Suppressor macrophage treated with lipopolysaccharide for 4 hours (primary cell): ENCODE data around the gene PTPA.
"Not testable (repeated sequence)": the region's sequence is repeated elsewhere in the genome, so short reads cannot be mapped to it uniquely, and the experiment has no call there.

Source experiments
- DNase-seq: peaks from one replicate; pipeline ENCODE4 v3.0.0-alpha.2; 2020

PTPA gene

DNA sequence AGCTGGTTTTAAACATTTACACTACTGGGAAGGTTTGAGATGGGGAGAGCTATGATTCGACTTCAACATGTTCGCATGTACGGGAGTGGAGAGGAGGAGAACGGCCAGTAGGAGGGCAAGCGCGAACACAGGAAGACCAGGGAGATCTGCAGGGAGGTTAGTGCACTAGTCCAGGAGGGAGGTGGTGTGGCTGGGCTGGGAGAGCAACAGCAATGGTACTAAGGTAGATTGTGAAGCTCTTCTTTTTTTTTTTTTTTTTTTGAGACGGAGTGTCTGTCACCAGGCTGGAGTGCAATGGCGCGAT, 50.3 kb downstream of the PTPA start:
- no peak for DNase-seq

DNA sequence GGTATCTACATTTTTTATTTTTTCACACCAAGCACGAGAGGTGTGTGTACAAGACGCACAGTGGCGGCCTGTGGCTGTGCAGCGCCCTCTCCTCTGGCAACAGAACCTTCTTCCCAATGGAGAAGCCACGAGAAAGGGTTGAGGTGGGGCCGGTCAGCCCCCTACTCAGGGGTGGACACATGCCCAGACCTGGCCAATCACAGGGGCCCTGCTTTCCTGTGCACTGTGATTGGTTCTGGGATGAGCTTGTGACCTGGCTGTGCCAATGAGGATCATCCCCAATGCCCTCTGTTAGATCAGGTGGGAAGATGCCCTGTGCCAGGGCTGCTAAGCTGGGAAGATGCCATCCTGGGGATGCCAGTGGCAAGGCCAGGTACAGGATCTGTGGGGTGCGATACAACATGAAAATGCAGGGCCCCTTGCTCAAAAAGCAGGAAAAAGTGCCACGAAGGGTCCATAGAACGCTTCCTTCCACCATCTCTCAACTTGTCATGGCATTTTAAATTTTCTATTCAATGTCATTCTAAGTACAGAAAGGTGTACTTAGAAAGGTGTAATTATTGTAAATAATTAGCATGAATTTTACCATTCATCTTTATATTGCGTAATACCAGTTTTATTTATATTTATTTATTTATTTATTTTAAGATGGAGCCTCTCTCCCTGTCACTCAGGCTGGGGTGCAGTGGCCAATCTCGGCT, 51.4 kb downstream of the PTPA start:
- no peak for DNase-seq

DNA sequence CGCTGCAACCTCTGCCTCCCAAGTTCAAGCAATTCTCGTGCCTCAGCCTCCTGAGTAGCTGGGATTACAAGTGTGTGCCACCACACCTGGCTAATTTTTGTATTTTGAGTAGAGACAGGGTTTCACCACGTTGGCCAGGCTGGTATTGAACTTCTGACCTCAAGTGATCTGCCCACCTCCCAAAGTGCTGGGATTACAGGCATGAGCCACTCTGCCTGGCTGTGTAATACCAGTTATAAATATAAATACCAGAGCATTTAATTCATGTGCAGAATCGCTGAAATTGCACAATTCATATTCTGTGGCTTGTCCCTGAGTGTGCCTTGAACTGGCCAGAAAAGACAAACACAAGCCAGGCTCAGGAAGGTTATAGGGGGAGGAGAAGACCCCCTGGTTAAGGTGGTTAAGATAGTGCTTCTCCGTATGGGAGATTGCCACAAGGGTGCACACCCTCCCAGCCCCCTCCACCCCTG, 52.0 kb downstream of the PTPA start:
- DNase-seq = not testable (repeated sequence)

DNA sequence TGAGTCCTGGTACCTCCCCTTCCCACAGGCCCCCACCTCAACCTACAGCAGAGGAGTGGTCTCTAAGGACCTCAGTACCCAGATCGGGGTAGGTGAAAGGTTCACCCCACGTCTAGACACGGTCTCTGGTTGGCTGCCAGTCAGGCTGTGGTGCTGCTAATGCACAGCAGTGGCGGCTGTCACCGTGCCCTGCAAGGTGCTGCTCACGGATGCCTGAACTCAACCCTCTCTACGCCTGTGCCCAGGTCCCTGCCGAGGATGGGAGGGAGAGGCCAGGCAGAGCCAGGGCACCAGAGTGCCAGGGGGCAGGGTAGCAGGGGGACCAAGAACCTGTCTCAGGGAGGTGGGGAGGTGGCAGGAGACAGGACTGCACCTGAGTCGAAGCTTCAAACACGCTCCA, 52.5 kb downstream of the PTPA start:
- DNase-seq = no peak

DNA sequence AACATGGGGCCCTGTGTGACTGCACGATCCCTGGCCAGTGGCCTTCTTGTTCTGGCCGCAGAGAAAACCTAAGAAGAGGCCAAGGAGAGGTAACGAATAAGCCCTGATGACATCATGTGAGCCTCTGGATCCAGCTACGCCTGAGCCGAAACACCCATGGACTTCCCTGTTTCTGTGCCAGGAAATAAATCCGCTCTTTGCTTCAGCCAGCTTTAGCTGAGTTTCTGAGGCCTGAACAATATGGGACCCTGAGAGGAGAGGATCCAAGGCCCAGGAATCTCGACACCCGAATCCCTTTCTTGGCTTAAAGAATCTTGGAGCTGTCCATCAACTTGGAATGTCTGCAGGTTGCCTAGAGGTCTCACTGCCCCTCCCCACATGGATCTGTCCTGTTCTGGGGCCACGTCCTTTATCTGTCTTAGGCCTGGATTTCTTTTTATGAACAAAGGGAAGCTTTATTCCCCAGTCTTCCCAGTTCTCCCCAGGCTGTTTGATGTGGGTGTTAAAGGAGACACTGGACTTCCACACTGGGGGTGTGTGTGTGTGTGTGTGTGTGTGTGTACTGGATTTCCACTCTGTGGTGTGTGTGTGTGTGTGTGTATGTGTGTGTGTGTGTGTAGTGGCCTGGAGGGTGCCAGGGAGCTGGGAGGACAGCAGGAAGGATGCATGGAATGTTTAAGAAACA, 53.2 kb downstream of the PTPA start:
- DNase-seq = peak; percentile 60

DNA sequence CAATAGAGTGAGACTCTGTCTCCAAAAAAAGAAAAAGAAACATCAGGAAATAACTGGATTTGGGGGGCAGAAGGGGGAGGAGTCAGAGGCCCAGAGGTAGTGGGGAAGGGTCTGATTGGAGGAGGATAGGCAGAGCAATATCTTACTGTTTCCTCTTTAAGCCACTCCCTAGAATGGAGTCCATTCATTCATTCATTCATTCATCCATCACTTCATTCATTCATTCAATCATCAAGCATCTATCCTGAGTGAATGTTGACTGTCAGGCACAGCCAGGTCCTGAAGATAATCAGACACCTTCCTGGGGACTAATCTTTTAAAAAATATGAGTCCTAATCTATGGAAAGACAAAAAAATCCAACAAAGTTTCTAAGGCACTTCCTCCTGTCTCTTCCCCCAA, 54.0 kb downstream of the PTPA start:
- DNase-seq = no peak

DNA sequence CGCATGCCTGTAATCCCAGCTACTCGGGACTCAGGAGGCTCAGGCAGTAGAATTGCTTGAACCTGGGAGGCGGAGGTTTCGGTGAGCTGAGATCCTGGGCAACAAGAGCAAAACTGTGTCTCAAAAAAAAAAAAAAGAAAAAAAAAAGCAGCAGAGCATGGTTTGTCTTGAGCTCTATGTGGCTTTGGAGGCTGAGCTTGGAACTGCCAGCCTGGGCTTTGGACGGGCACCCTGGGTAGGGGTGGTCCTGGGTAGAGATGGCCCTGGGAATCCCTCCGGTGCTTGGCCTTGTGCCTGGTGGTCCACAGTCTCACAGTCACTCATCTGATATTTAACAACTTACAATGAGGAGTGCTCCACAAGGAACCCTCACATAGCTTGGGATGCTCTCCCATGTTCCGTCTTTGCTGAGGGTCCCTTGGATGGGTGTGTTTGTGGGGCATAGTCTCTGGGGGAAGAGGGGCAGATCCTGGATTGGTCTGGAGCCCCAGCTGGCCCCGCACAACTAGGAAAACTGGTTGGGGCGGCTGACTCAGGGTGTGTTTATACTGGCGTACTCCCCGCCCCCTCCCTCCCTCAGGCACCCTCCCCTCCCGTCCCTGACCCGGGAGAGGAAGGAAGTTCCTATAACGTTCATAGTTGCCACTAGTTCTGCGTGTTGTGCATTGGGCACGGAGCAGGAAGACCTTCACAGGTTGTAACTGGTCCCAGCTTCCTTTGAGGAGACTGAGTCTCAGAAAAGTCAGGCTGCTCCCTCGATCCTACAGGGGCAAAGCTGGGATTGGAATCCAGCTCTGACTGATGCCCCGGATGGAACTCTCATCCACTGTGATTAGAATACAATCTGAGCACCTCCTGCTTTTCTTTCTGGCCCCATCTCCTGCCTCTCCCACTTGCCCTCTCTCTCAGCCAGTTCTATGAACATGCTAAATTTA, 55.7 kb downstream of the PTPA start:
- peak; percentile 76 for DNase-seq

DNA sequence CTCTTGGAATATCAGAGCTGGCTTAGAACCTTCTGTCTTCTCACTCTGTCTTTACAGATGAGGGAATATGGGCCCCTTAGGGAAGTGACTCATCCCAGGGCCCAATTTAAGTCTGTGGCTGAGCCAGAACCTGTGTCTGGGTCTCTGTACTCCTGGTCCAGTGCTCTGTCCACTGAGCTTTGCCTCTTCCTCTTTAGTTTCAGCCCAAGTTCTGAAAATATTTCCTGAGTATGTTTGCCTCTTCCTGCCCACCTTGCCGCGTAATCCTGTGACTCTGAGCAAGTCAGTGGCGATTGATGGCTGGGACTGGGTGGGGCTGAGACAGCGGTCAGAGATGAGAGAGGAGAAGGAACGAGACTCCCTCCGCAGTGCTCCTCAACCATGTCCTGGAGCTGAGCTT, 59.0 kb downstream of the PTPA start:
- peak; percentile 22 for DNase-seq

DNA sequence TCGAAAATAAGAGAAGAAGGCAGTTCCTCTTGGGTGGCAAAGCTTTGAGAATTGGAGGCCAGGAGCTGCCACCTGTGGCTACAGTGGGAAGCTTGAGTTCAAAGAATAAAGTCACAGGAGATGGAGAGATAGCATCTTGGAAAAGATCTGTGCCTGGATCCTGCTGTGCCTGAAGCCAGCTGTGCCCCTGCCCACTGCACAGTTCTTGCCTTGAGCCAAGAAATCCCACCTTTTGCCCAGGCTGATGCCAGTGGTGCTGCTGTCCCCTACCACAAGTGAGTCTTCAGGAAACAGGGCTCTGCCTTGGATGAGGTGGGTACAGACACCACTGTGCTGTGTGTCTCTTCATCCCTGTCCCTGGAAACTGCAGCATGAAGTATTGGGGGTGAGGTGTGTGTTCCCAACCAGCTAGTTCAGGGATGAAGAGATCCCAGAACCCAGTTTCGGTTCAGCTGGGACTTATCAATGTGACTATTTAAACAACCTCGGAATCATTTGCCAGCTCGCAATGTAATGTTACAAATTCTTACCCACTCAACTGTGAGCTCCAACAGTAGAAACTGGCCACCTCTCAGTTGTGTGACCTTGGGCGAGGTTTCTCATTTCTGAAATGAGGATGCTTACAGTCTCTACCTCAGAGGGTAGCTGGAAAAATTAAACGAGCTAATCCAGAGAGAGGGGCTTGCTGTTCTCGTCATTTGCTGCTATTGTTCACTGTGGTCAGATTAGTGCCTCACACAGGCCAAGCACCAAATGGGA, 61.0 kb downstream of the PTPA start:
- no peak for DNase-seq

DNA sequence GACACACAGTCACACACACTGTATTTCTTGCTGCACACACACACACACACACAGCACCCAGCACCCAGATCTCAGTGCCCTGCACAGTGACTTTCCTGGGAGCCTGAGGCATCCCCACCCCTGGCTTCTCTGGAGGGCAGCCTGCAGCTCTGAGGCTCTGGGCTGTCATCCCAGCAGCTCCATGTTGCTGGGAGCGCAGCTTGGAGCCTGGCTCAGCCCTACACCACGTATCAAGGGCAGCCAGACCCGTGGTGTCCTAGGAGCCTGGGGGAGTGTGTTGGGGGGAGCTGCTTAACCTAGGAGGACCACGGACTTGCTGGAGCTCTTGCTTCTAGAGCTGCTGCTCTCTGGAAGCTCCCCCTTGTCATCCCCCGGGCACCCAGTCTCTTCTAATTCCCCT, 61.6 kb downstream of the PTPA start:
- DNase-seq = no peak

DNA sequence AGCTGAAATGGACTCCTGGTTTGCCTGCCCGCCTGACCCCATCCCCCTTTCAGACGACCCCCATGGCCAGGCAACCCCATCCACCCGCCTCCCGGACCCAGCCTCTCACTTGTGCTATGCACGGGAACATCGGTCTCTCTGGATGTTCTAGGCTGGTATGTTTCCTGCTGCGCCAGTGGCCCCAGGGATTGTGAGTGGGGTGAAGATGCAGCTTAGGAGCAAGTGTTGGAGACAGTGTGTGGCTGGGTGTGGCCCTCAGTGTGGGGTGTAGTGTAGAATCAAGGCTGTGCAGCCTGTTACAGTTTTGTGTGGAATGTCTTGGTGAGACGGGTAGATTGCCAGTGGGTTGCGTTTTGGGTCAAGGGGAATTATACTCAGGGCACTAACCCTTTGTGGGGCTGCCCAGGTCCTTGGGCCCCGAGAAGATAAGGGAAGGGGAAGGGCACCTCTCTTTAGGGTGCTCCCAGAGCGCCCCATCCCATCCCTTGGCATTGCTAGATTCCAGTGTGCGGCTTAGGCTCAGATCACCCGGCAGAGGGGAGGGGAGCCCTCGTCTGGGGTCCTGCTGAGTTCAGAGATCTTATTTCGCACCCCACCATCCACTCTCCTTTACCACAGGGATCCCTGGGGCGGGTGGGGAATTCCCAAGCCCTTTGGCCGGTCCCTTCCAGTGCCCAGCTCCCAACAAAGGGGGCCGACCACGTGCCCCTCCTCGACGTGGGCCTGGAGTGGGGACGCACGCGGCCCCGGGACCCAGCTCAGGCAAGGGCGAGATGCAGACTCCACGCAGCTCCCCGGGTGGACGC, 62.3 kb downstream of the PTPA start:
- no peak for DNase-seq

DNA sequence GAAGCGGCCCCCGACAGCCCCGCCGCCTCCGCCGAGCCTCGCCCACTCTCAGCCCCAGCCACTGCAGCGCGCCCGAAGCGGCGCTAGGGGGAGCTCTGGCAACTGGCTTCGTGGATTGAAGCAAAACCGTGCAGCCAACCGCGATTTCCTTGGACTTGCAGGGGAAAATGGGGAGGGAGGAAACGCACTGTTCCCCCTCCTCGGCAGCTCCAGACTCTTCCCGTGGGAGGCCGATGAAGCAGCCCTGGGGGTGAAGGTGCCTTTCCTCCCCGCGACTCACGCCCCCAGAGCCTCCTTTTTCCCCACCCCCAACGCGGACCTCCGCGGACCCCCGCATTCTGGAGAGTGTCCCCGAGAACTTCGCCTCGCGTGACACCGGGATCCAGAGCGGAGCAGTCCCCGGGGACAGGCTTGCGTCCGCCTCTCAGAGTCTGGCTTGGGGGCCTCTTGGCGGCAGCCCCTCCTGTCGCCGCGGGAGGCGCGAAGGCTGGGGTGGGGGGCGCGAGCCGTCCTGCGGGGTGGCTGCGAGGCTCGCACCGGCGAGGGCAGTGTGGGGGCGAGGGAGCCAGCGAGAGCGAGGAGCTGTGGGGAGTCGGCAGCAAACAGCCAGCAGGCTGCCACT, 63.0 kb downstream of the PTPA start:
- DNase-seq = peak; percentile 89

DNA sequence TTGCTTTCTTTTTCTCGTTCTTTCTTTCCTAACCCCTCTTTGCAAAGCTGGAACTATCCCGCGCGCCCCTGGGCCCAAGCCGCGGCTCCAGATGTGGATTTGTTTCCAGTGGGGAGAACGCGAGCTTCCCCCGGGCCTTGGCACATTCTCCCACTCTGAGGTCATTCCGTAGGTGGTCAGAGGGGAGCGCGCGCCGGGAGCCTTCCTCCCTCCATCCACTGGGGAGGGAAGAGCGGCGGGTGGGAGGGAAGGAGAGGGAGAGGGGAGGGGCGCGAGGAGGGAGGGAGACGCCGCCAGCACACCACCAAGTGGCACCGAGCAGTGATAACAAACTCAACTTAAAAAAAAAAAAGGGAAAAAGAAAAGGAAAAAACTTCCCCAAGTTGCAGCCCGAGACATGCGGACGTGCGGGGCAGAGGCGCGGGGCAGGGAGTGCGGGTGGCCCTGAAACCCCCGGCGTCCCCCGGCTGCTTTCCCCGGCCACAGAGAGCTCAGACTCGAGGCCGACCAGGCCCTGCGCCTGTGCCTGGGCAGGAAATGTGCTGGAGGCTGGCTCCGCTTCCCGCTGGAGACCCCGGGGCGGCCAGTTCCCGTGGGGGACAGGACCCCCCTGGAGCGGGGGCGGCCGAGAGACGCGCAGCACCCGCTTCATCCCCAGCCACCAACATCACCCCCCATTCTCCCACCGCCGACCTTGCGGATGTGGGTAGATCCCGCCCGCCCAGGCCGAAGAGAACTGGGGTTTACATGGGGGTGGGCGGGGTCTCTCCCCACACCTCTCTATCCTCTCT, 63.7 kb downstream of the PTPA start:
- peak; percentile 72 for DNase-seq

DNA sequence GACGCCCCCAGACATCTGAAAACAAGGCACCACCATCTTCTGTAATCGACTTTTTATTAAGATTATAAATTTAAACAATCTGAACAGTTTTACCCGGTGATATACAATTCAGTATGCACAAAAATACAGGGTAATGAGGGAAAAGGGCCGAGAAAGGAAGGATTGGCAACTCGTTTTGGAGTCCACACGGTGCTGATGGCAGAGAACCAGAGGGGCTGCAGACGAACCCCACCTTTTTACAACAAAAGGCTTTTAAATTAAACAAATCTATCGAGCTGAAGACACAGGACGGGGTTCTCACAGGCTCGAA, 64.3 kb downstream of the PTPA start:
- no peak for DNase-seq

DNA sequence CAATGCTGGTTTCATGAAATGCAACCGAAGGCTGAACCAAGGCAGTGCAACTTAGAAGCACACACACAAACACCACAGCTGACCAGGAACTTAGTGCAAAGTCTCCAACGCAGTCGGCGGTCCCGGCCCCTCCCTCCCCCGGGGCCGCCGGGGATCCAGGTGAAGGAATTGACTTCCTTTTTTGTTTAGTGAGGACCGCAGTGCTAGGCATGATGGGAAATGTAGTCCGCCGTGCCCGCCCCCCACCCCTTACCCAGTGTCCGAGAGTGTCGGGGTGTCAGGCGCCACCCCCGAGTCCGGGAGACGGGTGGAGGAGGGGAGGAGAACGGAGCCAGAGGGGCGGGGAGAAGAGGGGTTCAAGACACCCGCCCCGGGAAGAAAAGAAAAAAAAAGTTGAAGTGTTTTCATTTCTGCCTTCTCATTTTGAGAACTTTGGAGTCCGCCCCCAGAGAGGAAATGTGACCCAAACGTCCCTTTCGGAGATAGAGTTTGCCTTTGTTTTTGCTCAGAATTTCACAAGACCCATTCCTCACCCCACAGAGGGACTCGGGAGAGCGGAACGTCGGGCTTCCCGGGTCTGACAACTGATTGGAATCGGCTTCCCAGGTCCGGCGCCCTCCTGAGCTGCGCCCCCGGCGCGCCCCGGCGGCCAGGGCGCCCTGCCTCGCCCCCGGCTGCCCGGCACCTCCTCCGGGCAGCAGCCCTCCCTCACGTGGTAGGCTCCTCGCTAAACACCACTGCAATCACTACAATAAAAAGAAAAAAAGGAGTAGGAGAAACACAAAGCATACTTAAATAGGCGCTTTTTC, 64.8 kb downstream of the PTPA start:
- peak; percentile 92 for DNase-seq

DNA sequence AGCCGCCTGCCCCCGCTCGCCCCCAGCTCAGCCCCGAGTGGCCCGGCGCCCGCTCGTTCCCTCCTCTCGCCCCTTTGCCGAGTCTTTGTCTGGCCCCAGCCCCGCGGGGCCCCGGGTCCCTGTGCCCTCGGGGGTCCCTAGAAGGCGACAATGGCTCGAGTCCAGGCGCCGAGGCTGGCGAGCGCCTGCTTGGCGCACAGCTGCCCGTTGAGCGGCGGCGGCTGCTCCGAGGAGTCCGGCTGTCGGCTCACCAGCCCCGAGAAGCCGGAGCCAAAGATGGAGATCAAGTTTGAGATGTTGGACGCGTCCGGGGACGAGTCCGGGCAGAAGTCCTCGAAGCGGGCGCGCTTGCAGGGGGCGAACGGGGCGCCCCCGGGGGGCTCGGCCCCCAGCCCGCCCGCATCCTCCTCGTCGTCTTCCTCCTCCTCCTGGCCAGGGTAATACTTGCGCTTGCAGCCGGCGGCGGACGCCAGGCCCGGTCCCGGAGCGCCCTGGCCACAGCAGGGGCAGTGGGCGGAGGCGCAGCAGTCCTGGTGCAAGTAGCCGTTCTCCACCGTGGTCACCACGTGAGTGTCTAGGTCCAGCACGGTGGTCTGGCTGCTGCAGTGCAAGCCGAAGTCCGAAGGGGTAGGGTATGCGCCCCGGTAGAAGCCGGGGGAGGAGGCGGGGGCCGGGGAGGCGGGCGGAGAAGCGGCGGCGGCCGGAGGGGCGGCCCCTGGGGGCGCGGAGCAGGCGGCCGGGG, 65.7 kb downstream of the PTPA start:
- peak; percentile 54 for DNase-seq

DNA sequence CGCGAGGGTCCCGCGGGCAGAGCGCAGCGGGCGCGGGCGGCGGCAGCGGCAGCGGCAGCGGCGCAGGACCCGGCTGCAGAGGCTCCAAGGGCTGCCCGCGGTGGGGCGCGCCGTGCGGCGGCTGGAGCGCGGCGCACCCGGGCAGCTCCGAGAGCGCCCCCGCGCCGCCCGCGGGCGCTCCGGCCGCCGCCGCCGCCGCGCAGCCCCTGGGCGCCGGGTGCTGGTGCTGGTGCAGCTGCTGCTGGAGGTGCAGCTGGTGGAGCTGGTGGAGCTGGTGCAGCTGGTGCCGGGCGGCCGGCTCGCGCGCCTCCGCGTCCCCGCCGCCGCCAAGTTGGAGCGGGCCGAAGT, 66.2 kb downstream of the PTPA start:
- peak; percentile 54 for DNase-seq

DNA sequence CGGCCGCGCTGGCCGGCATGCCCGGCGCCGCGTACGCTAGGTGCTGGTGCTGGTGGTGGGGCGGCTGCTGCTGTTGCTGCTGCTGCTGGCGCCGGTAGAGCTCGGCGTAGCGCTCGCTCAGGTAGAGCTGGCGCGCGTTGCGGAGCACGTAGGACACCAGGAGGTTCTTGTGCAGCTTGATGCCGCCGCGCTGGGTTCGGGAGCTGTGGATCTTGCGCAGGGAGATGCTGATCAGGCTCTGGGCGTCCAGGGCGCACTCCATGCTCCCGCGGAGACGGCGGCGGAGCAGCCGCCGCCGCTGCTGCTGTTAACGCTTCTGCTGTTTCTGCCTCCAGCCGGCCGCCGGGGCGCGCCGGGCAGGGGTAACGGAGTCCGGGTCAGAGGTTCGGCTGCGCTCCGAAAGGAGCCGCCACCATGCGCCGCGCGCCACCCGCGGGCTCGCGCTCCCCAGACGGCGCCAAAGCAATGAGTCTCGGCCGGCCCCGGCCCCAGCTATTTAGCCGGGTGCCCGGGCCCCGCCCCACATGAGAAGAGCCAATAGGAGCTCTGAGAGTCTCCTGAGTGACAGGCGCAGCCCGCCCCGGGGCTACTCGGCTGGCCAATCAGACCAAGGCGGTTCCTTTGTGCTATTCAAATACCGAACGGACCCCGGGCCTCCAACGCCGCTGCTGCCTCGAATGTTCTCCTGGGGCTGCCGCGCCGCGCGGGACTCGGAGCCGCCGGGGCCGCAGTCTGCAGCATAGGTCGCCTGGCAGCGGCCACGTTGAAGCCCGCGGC, 66.8 kb downstream of the PTPA start, which contains the start of gene IER5L:
IER5L (minus strand) TSS at position 471 of the 777 bp plus-strand sequence; CDS start at position 262, 209 bp downstream.
- peak; percentile 98 for DNase-seq
